HG03175 (cell line): ENCODE data around the gene ATP8A2.
"Not testable (repeated sequence)": the region's sequence is repeated elsewhere in the genome, so short reads cannot be mapped to it uniquely, and the experiment has no call there.

ENCODE experiments used
- ATAC-seq: cut with Tn5 transposase; IDR thresholded peaks from one replicate; pipeline ENCODE4 v1.9.1; 2021; ENCODE audit warnings: mild to moderate bottlenecking, moderate library complexity; ENCODE audit not compliant: unreplicated experiment

ATP8A2 gene

DNA sequence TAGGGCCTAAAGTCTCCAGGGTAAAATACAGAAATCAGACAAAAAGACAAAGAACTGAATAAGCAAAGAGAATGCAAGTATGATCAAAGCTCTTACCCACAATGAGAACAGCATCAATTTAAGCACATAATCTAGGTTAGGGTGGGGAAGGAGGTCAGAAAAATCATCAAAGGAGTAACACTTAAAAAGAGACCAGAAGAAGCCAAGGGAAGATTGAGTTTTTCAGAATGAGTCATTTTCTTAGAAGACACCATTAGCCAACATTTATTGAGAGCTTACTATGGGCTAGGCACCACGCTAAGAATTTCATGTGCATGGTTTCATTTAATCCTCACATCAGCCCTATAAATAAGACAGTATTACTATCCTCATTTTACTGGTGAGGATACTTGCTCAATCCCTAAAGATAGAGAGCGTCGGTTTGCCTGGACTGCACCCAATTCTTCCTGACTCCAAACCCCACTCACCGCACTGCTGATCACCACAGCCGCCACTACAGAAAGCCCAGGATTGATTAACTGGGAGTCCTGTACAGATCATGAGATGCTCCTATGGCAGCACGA lies 681.7 kb downstream of the ATP8A2 start:
- ATAC-seq: no peak

DNA sequence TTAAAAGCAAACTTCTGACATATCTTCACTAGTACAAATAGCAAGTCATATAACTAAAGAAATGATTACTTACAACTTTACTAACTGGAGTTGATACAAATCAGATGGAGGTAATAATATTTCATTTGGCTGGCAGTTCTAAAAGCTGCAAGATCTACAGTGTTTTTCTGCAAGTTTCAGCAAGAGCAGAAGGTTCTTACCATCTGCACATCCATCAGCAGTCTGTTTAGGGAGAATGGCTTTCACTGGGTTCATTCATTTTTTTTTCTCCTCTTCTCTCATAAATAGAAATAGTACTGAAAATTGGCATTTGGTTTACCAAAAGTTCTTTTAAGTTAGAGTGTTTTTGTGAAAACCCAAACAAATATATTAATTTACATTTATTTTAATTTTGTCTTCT lies 683.1 kb downstream of the ATP8A2 start:
- ATAC-seq: no peak

- ATAC-seq: no peak
Observed at GRCh38 chr13:26058704-26059103, 686.9 kb downstream of the ATP8A2 start.

DNA sequence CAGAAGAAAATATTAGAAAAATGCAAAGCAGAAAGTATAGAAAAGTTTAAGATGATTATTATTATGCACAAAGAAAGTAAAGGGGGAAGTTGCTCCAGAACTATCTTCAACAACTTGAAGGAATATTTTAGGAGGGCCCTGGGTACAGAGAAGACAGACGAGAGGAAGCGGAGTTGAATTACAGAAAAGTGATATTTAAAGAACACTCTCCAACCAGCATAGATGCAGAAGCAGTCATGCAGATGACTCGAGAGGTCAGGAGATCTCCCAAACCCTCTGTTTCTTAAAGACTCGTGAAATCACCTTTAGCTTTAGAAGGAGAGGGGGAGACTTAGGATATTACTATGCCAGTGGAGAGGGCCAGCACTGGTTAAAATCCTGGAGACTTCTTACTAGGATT lies 688.6 kb downstream of the ATP8A2 start:
- no peak for ATAC-seq

GRCh38 chr13:26061256-26061655 lies 689.5 kb downstream of the ATP8A2 start:
- ATAC-seq: no peak

GRCh38 chr13:26061947-26062346 lies 690.2 kb downstream of the ATP8A2 start:
- ATAC-seq: no peak

DNA sequence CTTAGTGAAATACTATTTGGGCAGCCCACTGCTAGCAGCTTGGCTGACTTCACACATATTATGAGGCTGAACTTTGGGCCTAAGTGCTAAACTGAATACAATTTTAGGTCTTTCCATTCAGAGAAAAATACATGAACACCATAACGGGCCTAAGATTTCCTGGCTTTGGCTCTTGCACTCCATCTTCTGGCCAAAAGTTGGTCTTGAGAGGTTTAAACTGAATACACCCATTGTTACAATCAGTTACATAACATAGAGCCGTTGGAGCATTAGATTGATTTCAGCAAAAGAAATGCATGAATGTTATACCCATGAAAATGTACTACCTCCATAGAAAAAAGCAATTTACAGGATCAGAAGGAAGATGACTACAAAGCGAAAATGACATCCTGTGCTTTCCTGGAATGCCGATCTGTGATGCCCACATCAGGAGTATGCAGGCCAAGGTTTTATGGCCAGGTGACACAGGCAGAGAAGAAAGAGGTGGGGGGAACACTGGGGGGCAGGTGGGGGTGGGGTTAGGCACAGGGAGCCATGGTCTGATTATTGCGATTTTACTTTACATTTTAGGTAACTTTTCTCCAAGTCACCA lies 691.2 kb downstream of the ATP8A2 start:
- ATAC-seq: no peak

GRCh38 chr13:26066492-26066891 lies 694.7 kb downstream of the ATP8A2 start:
- ATAC-seq: not testable (repeated sequence)

- ATAC-seq: no peak
Observed at GRCh38 chr13:26067601-26068000, 695.8 kb downstream of the ATP8A2 start.

DNA sequence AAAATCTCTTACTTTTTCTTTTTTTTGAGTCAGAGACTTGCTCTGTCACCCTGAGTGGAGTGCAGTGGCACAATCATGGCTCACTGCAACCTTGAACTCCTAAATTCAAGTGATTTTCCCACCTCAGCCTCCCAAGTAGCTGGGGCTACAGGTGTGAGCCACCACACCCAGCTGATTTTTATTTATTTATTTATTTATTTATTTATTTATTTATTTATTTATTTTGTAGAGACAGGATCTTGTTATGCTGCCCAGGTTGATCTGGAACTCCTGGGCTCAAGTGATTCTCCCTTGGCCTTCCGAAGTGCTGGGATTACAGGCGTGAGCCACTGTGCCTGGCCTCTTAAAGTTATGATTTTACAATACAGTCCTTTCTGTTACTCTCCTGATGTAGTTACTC lies 696.6 kb downstream of the ATP8A2 start:
- ATAC-seq: not testable (repeated sequence)

GRCh38 chr13:26069642-26070041 lies 697.9 kb downstream of the ATP8A2 start:
- ATAC-seq: not testable (repeated sequence)

DNA sequence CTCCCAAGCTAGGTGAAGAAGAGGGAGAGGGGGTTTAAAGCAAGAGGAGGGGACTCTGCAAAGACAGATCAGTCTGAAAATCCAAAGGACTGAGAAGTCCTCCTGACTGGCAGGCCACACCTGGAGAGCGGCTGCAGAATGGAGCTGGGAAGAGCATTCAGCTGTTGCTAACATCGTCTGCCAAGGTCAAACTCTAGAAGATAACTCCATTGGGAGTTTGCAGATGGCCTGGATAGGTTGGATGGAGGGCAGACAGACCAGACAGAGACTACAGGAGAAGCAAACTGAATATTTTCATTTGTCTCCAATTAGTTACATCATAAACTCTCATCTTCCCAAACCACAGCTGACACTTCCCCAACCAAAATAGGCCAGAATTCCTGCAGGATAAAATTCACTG lies 699.9 kb downstream of the ATP8A2 start:
- no peak for ATAC-seq

DNA sequence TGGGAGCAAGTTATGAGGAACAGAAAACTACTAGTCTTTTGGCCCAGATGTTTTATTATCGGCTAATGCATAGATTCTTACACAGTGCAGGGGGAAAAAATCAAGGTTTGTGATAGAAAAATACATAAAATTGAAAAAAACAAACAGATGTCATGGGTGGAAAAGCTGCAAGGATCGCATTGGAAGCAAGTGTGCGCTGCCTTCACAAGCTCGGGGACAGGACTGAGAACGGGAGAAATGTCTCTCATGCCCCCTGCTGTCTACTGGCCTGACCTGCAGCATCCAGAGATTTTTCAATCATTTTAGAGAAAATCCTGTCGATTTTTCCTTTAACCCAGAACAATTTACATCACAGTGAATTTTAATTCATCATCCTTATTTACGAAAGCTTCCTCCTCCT lies 700.6 kb downstream of the ATP8A2 start:
- ATAC-seq: not testable (repeated sequence)

GRCh38 chr13:26074706-26075105 lies 702.9 kb downstream of the ATP8A2 start:
- no peak for ATAC-seq
